Measurements from ENCODE around the gene PVR. TPM values are rescaled to one million over a fixed set of nuclear protein-coding genes. Genes with fewer than 3 reads are reported as not detected.

Gene PVR
- total and polyA plus RNA-seq, 10 of the 15 experiments (the other 5 are each of a cell fraction or from before 2014, with no cell fraction given) = 0.07 to 4.0 (median 1.9) TPM

DNA sequence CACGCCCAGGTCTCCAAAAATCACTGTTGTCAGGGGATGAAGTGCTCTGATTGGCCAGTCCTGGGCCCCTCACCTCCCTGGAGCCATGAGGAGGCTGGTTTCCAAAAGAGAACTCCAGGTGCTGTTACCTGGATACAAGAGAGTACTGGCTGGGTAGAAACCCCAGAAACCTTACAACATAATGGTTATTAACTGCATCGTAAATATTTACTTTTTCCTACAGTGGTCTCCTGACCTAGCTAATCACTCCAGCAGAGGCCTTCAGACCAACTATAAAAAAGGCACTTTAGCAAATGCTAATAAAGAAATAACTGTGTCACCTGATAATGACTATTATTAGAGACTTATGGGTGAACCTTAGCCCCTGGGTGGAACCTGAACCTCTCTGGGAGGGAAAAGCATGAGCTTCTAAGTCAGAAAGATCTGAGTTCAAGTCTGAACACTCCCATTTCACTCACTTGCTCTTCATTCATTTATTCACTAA lies 31.9 kb upstream of the PVR start:
- intact Hi-C loops (cut with micrococcal nuclease; ENCODE audit: unreplicated experiment) = no loop called here
- H3K4me1 ChIP-seq (ENCODE audit: control insufficient read depth, insufficient read depth, low read length) = no peaks in the 10 kb centered on the region
- no peak overlapping the region for H3K9ac ChIP-seq (ENCODE audit: control insufficient read depth, insufficient read depth, low read length)
- ATAC-seq = no peak
- no peak for DNase-seq (ENCODE audit: low read depth, low spot score)
- no peaks in the 10 kb centered on the region for H3K27me3 ChIP-seq (replicated peaks in 1 of 2; ENCODE audit: control insufficient read depth in 2 of 2, insufficient read depth in 2 of 2, low read length in 1 of 2)
- WGBS (ENCODE audit: insufficient coverage, insufficient replicate concordance, low lambda C conversion rate, missing lambda C conversion rate) = 48% methylated on average over 2 of the region's 2 CpGs
- H4K20me1 ChIP-seq (ENCODE audit: control insufficient read depth, insufficient read depth) = no peaks in the 10 kb centered on the region
- no peak overlapping the region for H3K4me3 ChIP-seq
- no peak overlapping the region for H3K4me2 ChIP-seq (ENCODE audit: control insufficient read depth, insufficient read depth)
- RAD21 ChIA-PET (ENCODE audit: unreplicated experiment) = no interaction called here
- no peak overlapping the region for H2AFZ ChIP-seq (ENCODE audit: control insufficient read depth, low read depth, low read length)
- no peak for FAIRE-seq
- H3K27ac ChIP-seq (ENCODE audit: control insufficient read depth, insufficient read depth) = no peak overlapping the region
- no peaks in the 10 kb centered on the region for H3K36me3 ChIP-seq (ENCODE audit: control insufficient read depth in 2 of 2, insufficient read depth in 2 of 2, low read length in 1 of 2)
- CTCF ChIA-PET = interaction anchor here (1.8 kb wide), 1 partner anchor 45 kb away, joined by 8 read pairs; no protein-coding TSS in a partner anchor
- in situ Hi-C loops (cut with MboI) = no loop called here
- H3K79me2 ChIP-seq (ENCODE audit: control insufficient read depth, insufficient read depth, low read length) = no peaks in the 10 kb centered on the region
- no peaks in the 10 kb centered on the region for H3K9me3 ChIP-seq (replicated peaks; ENCODE audit: control insufficient read depth, insufficient read depth, low read length)
- TF ChIP-seq STAT3 (IDR thresholded peaks at IDR 0.05; ENCODE audit: low read depth, low read length) = no peak
- TF ChIP-seq ZNF24 (IDR thresholded peaks at IDR 0.05) = no peak
- no peak for TF ChIP-seq ESRRA (IDR thresholded peaks at IDR 0.05; ENCODE audit: low read length)
- TF ChIP-seq IKZF2 (IDR thresholded peaks at IDR 0.05) = no peak
- TF ChIP-seq, protein P1, sequence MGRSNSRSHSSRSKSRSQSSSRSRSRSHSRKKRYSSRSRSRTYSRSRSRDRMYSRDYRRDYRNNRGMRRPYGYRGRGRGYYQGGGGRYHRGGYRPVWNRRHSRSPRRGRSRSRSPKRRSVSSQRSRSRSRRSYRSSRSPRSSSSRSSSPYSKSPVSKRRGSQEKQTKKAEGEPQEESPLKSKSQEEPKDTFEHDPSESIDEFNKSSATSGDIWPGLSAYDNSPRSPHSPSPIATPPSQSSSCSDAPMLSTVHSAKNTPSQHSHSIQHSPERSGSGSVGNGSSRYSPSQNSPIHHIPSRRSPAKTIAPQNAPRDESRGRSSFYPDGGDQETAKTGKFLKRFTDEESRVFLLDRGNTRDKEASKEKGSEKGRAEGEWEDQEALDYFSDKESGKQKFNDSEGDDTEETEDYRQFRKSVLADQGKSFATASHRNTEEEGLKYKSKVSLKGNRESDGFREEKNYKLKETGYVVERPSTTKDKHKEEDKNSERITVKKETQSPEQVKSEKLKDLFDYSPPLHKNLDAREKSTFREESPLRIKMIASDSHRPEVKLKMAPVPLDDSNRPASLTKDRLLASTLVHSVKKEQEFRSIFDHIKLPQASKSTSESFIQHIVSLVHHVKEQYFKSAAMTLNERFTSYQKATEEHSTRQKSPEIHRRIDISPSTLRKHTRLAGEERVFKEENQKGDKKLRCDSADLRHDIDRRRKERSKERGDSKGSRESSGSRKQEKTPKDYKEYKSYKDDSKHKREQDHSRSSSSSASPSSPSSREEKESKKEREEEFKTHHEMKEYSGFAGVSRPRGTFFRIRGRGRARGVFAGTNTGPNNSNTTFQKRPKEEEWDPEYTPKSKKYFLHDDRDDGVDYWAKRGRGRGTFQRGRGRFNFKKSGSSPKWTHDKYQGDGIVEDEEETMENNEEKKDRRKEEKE (IDR thresholded peaks at IDR 0.05) = no peak
- TF ChIP-seq BCL11A (IDR thresholded peaks at IDR 0.05; ENCODE audit: low read depth, low read length) = no peak
- no peak for TF ChIP-seq ETV6 (conservative IDR thresholded peaks at IDR 0.05 in 1 of 2, IDR thresholded peaks at IDR 0.05 in 1 of 2; ENCODE audit: borderline replicate concordance in 1 of 2, low read depth in 1 of 2)
- SMC1A ChIA-PET (ENCODE audit: uncharacterized antibody, unreplicated experiment) = no interaction called here
- POLR2A ChIA-PET = no interaction called here
- BruUV-seq (replicated peaks) = no TSS peak
